ENCODE data around the gene VPS13D. TPM values are rescaled to one million over a fixed set of nuclear protein-coding genes. Genes with fewer than 3 reads are reported as not detected.

Gene VPS13D
- total RNA-seq, 4 donors from 2014 or later, result 94.4 to 472 (median 163) TPM

DNA sequence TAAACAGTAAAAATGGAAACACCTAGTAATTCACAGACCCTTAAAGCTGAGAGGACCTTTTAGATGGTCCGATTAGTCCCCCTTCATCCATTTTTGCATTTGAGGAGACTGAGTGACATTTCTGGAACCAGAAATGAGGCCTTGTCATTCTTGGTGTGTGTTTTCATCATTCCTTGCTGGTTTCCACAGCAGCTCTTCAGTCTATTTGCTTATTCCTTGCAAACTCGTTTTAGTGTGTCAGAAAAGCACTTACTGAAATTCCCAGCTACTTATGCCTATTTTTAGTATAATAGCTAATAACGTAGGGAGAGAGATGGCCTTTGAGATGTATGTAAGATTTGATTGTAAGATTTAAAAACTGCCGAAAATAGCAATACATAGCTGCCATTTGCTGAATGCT, 70.9 kb downstream of the VPS13D start:
- peaks cover 89% of the 10 kb centered on the region for H3K36me3 ChIP-seq
- no peak overlapping the region for H3K27ac ChIP-seq
- H3K9me3 ChIP-seq, result no peaks in the 10 kb centered on the region
- no peak overlapping the region for H3K4me3 ChIP-seq
- H3K4me1 ChIP-seq, result no peaks in the 10 kb centered on the region
- DNase-seq (ENCODE audit: low spot score in 2 of 2), result no peak
- no peak for TF ChIP-seq POLR2A (IDR thresholded peaks at IDR 0.05)
- no peak for TF ChIP-seq EP300 (IDR thresholded peaks at IDR 0.05)
- TF ChIP-seq POLR2AphosphoS5 (IDR thresholded peaks at IDR 0.05), result no peak
- TF ChIP-seq, protein P1, sequence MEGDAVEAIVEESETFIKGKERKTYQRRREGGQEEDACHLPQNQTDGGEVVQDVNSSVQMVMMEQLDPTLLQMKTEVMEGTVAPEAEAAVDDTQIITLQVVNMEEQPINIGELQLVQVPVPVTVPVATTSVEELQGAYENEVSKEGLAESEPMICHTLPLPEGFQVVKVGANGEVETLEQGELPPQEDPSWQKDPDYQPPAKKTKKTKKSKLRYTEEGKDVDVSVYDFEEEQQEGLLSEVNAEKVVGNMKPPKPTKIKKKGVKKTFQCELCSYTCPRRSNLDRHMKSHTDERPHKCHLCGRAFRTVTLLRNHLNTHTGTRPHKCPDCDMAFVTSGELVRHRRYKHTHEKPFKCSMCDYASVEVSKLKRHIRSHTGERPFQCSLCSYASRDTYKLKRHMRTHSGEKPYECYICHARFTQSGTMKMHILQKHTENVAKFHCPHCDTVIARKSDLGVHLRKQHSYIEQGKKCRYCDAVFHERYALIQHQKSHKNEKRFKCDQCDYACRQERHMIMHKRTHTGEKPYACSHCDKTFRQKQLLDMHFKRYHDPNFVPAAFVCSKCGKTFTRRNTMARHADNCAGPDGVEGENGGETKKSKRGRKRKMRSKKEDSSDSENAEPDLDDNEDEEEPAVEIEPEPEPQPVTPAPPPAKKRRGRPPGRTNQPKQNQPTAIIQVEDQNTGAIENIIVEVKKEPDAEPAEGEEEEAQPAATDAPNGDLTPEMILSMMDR (IDR thresholded peaks at IDR 0.05), result no peak
- no peaks in the 10 kb centered on the region for H3K27me3 ChIP-seq
- WGBS, result 91% methylated on average over 4 of the region's 4 CpGs

DNA sequence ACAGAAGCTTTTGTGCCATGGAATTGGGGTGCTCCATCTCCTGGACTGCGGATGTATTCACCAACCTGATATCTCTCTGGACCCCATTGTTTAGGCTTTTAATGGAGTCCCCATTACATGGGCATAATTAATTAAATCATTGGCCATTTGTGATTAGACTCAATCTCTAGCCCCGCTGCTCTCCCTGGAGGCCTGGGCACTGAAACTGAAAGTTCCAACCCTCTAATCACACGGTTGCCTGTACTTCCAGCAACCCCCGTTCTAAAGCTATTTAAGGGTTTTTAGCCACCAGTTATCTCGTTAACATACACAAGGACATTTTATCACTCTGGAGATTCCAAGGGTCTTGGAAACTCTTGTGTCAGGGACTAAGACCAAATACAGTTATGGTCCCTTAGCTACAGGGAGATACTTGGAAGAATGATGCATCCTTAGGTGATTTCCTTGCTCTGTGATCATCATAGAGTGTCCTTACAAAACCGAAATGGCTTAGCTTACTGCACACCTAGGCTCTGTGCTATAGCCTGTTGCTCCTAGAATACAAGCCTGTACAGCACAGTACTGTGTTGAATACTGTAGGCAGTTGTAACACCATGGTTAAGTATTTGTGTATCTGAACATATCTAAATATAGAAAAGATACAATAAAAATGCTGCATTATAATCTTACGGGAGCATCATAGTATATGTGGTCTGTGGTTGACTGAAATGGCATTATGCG, 71.8 kb downstream of the VPS13D start:
- Histone ChIP-seq H3K4me1 (no peaks in the 10 kb centered on the region), H3K27ac (no peak overlapping the region), H3K9me3 (no peaks in the 10 kb centered on the region), H3K4me3 (no peak overlapping the region), H3K27me3 (no peaks in the 10 kb centered on the region), H3K36me3 (peaks cover 89% of the 10 kb centered on the region)
- no peak for DNase-seq (ENCODE audit: low spot score in 2 of 2)
- WGBS, result 89% methylated on average over 8 of the region's 8 CpGs
- TF ChIP-seq POLR2A (IDR thresholded peaks at IDR 0.05), result no peak
- TF ChIP-seq, protein P1 (IDR thresholded peaks at IDR 0.05), result no peak
- no peak for TF ChIP-seq EP300 (IDR thresholded peaks at IDR 0.05)
- TF ChIP-seq POLR2AphosphoS5 (IDR thresholded peaks at IDR 0.05), result no peak

DNA sequence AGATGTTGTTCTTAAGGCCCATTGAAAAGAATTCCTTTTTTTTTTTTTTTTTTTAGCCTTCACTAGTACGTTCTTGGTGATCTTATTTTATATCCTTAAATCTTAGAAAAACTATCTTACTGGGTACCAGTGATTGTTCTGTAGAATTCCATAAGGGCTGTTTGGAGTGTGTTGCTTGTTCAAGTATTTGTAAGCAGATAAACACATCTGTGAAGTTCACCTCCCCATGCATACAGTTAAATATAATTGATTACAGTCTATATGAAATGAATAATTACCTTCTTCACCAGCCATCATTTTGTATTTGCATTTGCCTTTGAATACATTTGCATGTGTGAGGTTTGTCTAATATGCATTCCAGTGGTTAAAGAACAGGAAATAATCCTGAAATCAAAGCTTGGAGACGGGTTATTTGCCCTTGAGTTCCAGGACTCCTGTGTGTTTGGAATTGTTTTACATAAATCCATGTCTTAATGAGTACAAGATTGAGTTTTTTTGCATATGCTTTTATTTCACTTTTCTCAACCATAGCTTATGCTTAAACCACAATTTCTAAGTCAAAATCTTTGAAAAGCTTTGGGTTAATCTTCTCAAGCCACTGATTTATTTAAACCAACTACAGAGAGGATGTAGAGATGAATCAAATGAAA, 73.1 kb downstream of the VPS13D start:
- Histone ChIP-seq H3K4me1 (no peaks in the 10 kb centered on the region), H3K9me3 (no peaks in the 10 kb centered on the region), H3K27me3 (no peaks in the 10 kb centered on the region), H3K36me3 (peaks cover 92% of the 10 kb centered on the region), H3K27ac (no peak overlapping the region), H3K4me3 (no peak overlapping the region)
- no peak for DNase-seq (ENCODE audit: low spot score in 2 of 2)
- TF ChIP-seq, protein P1 (IDR thresholded peaks at IDR 0.05), result no peak
- TF ChIP-seq POLR2A (IDR thresholded peaks at IDR 0.05) (no peak), EP300 (IDR thresholded peaks at IDR 0.05) (no peak), POLR2AphosphoS5 (IDR thresholded peaks at IDR 0.05) (no peak)
- WGBS, result 80% methylated on average over 2 of the region's 2 CpGs

DNA sequence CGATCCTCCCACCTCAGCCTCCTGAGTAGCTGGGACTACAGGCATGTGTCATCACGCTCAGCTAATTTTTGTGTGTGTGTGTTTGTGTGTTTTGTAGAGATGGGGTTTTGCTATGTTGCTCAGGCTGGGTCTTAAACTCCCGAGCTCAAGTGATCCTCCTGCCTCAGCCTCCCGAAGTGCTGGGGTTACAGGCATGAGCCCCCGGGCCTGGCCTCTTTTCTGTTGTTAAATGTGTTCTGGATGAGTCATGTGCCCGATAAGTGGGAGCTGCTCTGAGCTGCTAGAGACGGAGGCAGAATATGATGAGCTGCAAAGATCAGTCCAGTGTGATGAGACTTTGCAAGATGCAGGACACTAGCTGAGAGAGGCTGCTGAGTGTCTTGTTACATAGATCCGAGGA, 75.5 kb downstream of the VPS13D start:
- DNase-seq (ENCODE audit: low spot score in 2 of 2), result no peak
- Histone ChIP-seq H3K27me3 (no peaks in the 10 kb centered on the region), H3K27ac (no peak overlapping the region), H3K36me3 (peaks cover 89% of the 10 kb centered on the region), H3K9me3 (no peaks in the 10 kb centered on the region), H3K4me1 (peaks cover 3% of the 10 kb centered on the region), H3K4me3 (no peak overlapping the region)
- TF ChIP-seq EP300 (IDR thresholded peaks at IDR 0.05), result no peak
- TF ChIP-seq, protein P1 (IDR thresholded peaks at IDR 0.05), result no peak
- TF ChIP-seq POLR2A (IDR thresholded peaks at IDR 0.05), result no peak
- TF ChIP-seq POLR2AphosphoS5 (IDR thresholded peaks at IDR 0.05), result no peak
- WGBS, result 94% methylated on average over 8 of the region's 8 CpGs
